Measurements from ENCODE around the gene ANKS1B. TPM values are rescaled to one million over a fixed set of nuclear protein-coding genes. Genes with fewer than 3 reads are reported as not detected.

ANKS1B gene
- total RNA-seq, result 3.0 and 3.7 TPM in 2 replicates

DNA sequence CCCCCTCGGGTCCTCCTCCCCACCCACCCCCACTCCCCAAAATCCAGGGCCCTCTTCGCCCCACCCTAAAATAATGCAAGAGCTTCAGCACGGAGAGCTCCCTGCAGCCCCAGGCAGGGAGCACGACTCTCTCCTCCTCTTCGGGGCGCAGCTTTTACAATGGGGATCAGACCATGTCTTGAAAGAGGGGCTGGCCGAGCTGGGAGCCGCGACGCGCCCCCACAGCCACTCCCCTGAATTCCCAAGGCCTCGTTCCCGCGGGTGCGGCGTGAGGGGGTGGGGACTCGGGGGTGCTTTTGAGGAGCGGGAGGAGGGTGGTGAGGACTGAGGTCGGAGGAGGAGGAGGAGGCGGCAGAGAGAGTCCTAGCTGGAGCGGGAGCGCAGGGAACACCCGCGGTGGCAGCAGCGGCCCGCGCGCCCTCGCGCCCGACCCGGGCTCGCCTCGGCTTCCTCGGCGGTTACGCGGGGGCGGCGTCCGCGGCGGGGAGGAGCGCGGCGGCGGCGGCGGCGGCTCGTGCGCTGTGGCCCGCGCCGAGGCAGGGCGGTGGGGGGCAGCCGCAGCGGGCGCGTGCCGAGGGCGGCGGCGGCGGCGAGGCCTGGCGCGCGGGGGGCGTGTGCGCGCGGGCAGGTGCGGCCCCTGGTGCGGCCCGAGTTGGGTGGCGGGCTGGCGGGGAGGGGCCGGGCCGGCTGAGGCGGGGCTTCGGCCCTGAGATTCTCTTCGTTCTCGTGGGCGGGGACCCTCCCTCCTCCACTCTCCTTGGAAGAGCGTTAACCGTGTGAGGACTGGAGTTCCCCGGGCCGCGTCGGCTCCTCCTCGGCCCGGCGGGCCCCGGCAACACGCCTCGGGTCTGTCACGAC is at the start of gene ANKS1B:
ANKS1B (minus strand) TSS at position 666 of the 858 bp plus-strand sequence. CDS start 699 bp downstream, outside the sequence.

DNA sequence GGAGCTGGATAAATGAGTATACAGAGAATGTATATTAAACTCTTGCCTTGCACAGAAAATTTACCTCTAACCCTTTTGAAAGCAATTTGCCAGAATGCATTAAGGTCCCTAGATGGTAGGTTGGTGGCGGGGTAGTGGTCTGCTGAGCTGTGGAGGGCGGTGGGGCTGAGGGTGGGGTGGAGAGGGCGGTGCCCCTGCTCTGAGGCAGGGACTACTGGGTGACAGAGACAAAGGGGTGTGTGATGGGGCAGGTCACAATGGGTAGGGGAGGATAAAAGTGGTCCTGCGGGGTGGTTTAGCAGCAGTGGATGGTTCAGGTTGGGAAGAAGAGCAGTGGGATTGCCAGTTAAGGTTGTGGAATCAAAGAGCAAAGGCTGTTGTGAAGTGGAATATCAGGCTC is 337.3 kb downstream of the ANKS1B start, which contains the start of gene GARIN6:
GARIN6 (plus strand) TSS at position 301 of the 400 bp plus-strand sequence. CDS start 422 bp downstream, outside the sequence.

Other genes with a start within 250 kb of the ANKS1B start
- gene BLTP3B, start 157.9 kb upstream of the ANKS1B start, total RNA-seq, result 51.1 and 51.7 TPM in 2 replicates
- gene ACTR6, start 215.9 kb upstream of the ANKS1B start, total RNA-seq, result 12.6 and 14.4 TPM in 2 replicates